ENCODE data around the gene GLT8D1.

DNA sequence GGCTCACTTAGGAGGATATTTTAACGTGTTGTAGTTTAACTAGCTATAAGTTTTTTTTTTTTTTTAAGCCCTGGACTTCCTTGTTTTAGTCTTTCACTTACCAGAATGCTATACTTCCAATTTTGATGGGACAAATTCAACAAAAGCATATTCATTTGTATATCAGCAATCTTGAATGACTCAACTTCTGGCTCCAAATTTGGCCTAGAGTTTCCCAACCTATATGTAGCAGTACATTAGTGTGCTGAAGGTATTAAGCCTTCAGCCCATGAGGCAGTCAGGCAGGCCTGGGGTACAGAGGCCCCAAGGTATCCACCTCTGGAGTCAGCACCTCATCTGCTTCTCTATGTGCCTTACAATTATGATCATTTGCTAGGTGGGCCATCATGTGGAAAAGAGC is 25.8 kb downstream of the GLT8D1 start:
- no peak for TF ChIP-seq GABPA (IDR thresholded peaks at IDR 0.05 in 1 of 2, conservative IDR thresholded peaks at IDR 0.05 in 1 of 2)
- no peak for TF ChIP-seq CTCF (IDR thresholded peaks at IDR 0.05; ENCODE audit: low read depth, low read length, missing input control)
- TF ChIP-seq REST (IDR thresholded peaks at IDR 0.05), result no peak
- TF ChIP-seq RXRA (IDR thresholded peaks at IDR 0.05), result no peak
- no peak for TF ChIP-seq SP1 (IDR thresholded peaks at IDR 0.05)
- TF ChIP-seq, protein P1, sequence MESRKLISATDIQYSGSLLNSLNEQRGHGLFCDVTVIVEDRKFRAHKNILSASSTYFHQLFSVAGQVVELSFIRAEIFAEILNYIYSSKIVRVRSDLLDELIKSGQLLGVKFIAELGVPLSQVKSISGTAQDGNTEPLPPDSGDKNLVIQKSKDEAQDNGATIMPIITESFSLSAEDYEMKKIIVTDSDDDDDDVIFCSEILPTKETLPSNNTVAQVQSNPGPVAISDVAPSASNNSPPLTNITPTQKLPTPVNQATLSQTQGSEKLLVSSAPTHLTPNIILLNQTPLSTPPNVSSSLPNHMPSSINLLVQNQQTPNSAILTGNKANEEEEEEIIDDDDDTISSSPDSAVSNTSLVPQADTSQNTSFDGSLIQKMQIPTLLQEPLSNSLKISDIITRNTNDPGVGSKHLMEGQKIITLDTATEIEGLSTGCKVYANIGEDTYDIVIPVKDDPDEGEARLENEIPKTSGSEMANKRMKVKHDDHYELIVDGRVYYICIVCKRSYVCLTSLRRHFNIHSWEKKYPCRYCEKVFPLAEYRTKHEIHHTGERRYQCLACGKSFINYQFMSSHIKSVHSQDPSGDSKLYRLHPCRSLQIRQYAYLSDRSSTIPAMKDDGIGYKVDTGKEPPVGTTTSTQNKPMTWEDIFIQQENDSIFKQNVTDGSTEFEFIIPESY (IDR thresholded peaks at IDR 0.05), result no peak
- TF ChIP-seq TAF1 (conservative IDR thresholded peaks at IDR 0.05), result no peak
- TF ChIP-seq EGR1 (IDR thresholded peaks at IDR 0.05; ENCODE audit: low read depth in 2 of 2), result no peak
- no peak for TF ChIP-seq RAD21 (IDR thresholded peaks at IDR 0.05)
- TF ChIP-seq FOXA1 (IDR thresholded peaks at IDR 0.05), result no peak
- TF ChIP-seq MAX (IDR thresholded peaks at IDR 0.05), result no peak
- no peak for TF ChIP-seq HNF4G (IDR thresholded peaks at IDR 0.05)
- no peak for TF ChIP-seq NR2F2 (IDR thresholded peaks at IDR 0.05)
- no peak for TF ChIP-seq YY1 (IDR thresholded peaks at IDR 0.05)

Data from liver (tissue), 3 donors.